ENCODE measurements around the gene FAT3. TPM values are rescaled to one million over a fixed set of nuclear protein-coding genes. Genes with fewer than 3 reads are reported as not detected.

FAT3 gene
- total and polyA plus RNA-seq, 2 donors (not counting 3 experiments of a cell fraction or from before 2014, with no cell fraction given): 0.08 to 1.4 TPM

GRCh38 chr11:92269841-92270240 is 45.2 kb downstream of the FAT3 start:
- peaks cover 2% of the 10 kb centered on the region for H3K4me1 ChIP-seq (ENCODE audit: control insufficient read depth, extremely low read depth, insufficient read depth, low read length)
- dilution Hi-C loops (cut with MboI; ENCODE audit: extremely low pct_ligation_motif_present, low sequenced_read_pairs) (no loop called here), intact Hi-C loops (cut with micrococcal nuclease) (no loop called here)
- H4K20me1 ChIP-seq (replicated peaks; ENCODE audit: control insufficient read depth, extremely low read depth, insufficient read depth, low read length): no peaks in the 10 kb centered on the region
- POLR2A ChIA-PET: no interaction called here
- CTCF ChIA-PET: no interaction called here
- TF ChIP-seq FOS (IDR thresholded peaks at IDR 0.05; ENCODE audit: borderline replicate concordance, insufficient read depth, low read length): no peak
- TF ChIP-seq POLR2A (IDR thresholded peaks at IDR 0.05; ENCODE audit: low read depth, low read length): no peak
- no peak for TF ChIP-seq CTCF (IDR thresholded peaks at IDR 0.05; ENCODE audit: extremely low read depth in 1 of 2, insufficient read depth in 1 of 2, low read depth in 1 of 2, low read length in 2 of 2)
- TF ChIP-seq POLR2AphosphoS5 (IDR thresholded peaks at IDR 0.05; ENCODE audit: insufficient read depth, low read depth, low read length): no peak
- no peak for TF ChIP-seq GATA2 (IDR thresholded peaks at IDR 0.05; ENCODE audit: insufficient read depth, insufficient read length, low read depth, low read length)
- H3K9me3 ChIP-seq (replicated peaks; ENCODE audit: control insufficient read depth, insufficient read depth, low read length): no peaks in the 10 kb centered on the region
- no peak overlapping the region for H2AFZ ChIP-seq (ENCODE audit: low read depth, low read length)
- no peaks in the 10 kb centered on the region for H3K27me3 ChIP-seq (ENCODE audit: control insufficient read depth in 2 of 2, insufficient read depth in 2 of 2, low read length in 2 of 2)
- no TSS peak for BruUV-seq (replicated peaks)
- FAIRE-seq (no peak), DNase-seq (ENCODE audit: low read depth, low spot score) (no peak)
- H3K27ac ChIP-seq (ENCODE audit: insufficient read depth, low read depth, low read length): no peak overlapping the region
- no peak overlapping the region for H3K9ac ChIP-seq (replicated peaks; ENCODE audit: extremely low read depth, insufficient read depth, low read length)
- H3K9me1 ChIP-seq (replicated peaks; ENCODE audit: control insufficient read depth, extremely low read depth, insufficient read depth, low read length): no peaks in the 10 kb centered on the region
- H3K36me3 ChIP-seq (ENCODE audit: control insufficient read depth in 2 of 2, extremely low read depth in 1 of 2, insufficient read depth in 2 of 2, low read length in 2 of 2): no peaks in the 10 kb centered on the region
- no peak overlapping the region for H3K4me2 ChIP-seq (ENCODE audit: insufficient read depth, low read length)
- H3K4me3 ChIP-seq (replicated peaks in 1 of 3; ENCODE audit: insufficient read depth in 1 of 3, low read depth in 1 of 3, low read length in 3 of 3): no peak overlapping the region
- H3K79me2 ChIP-seq (ENCODE audit: control insufficient read depth, insufficient read depth, low read length): no peaks in the 10 kb centered on the region

- POLR2A ChIA-PET: no interaction called here
- no peak for DNase-seq (ENCODE audit: low read depth, low spot score)
- Histone ChIP-seq H3K9me3 (replicated peaks; ENCODE audit: control insufficient read depth, insufficient read depth, low read length) (no peaks in the 10 kb centered on the region), H3K4me2 (ENCODE audit: insufficient read depth, low read length) (no peak overlapping the region), H3K4me3 (replicated peaks in 1 of 3; ENCODE audit: insufficient read depth in 1 of 3, low read depth in 1 of 3, low read length in 3 of 3) (no peak overlapping the region), H3K27ac (ENCODE audit: insufficient read depth, low read depth, low read length) (no peak overlapping the region), H3K79me2 (ENCODE audit: control insufficient read depth, insufficient read depth, low read length) (no peaks in the 10 kb centered on the region), H3K9me1 (replicated peaks; ENCODE audit: control insufficient read depth, extremely low read depth, insufficient read depth, low read length) (no peaks in the 10 kb centered on the region), H3K36me3 (ENCODE audit: control insufficient read depth in 2 of 2, extremely low read depth in 1 of 2, insufficient read depth in 2 of 2, low read length in 2 of 2) (no peaks in the 10 kb centered on the region), H2AFZ (ENCODE audit: low read depth, low read length) (no peak overlapping the region), H3K4me1 (ENCODE audit: control insufficient read depth, extremely low read depth, insufficient read depth, low read length) (peaks cover 2% of the 10 kb centered on the region), H3K27me3 (ENCODE audit: control insufficient read depth in 2 of 2, insufficient read depth in 2 of 2, low read length in 2 of 2) (no peaks in the 10 kb centered on the region), H3K9ac (replicated peaks; ENCODE audit: extremely low read depth, insufficient read depth, low read length) (no peak overlapping the region), H4K20me1 (replicated peaks; ENCODE audit: control insufficient read depth, extremely low read depth, insufficient read depth, low read length) (no peaks in the 10 kb centered on the region)
- intact Hi-C loops (cut with micrococcal nuclease): no loop called here
- no TSS peak for BruUV-seq (replicated peaks)
- CTCF ChIA-PET: no interaction called here
- TF ChIP-seq FOS (IDR thresholded peaks at IDR 0.05; ENCODE audit: borderline replicate concordance, insufficient read depth, low read length) (no peak), POLR2A (IDR thresholded peaks at IDR 0.05; ENCODE audit: low read depth, low read length) (no peak), EZH2 (IDR thresholded peaks at IDR 0.05; ENCODE audit: borderline replicate concordance, low read depth, low read length, severe bottlenecking) (no peak), GATA2 (IDR thresholded peaks at IDR 0.05; ENCODE audit: insufficient read depth, insufficient read length, low read depth, low read length) (no peak), JUN (IDR thresholded peaks at IDR 0.05; ENCODE audit: borderline replicate concordance, insufficient read depth, insufficient read length, low read depth) (no peak), MAX (IDR thresholded peaks at IDR 0.05; ENCODE audit: insufficient read depth, insufficient read length) (no peak), CTCF (IDR thresholded peaks at IDR 0.05; ENCODE audit: extremely low read depth in 1 of 2, insufficient read depth in 1 of 2, low read depth in 1 of 2, low read length in 2 of 2) (no peak), POLR2AphosphoS5 (IDR thresholded peaks at IDR 0.05; ENCODE audit: insufficient read depth, low read depth, low read length) (no peak), MYC (IDR thresholded peaks at IDR 0.05; ENCODE audit: low read depth, low read length) (no peak)
- no peak for FAIRE-seq
- dilution Hi-C loops (cut with MboI; ENCODE audit: extremely low pct_ligation_motif_present, low sequenced_read_pairs): no loop called here
Measured at GRCh38 chr11:92272651-92273050, 48.0 kb downstream of the FAT3 start.

All from endothelial cell of umbilical vein (primary cell).